Measurements from ENCODE around the gene BLOC1S5. TPM values are rescaled to one million over a fixed set of nuclear protein-coding genes. Genes with fewer than 3 reads are reported as not detected.

BLOC1S5 gene
- polyA plus RNA-seq, 1 of the 3 experiments (the other 2 are of a cell fraction) = 4.4 TPM

DNA sequence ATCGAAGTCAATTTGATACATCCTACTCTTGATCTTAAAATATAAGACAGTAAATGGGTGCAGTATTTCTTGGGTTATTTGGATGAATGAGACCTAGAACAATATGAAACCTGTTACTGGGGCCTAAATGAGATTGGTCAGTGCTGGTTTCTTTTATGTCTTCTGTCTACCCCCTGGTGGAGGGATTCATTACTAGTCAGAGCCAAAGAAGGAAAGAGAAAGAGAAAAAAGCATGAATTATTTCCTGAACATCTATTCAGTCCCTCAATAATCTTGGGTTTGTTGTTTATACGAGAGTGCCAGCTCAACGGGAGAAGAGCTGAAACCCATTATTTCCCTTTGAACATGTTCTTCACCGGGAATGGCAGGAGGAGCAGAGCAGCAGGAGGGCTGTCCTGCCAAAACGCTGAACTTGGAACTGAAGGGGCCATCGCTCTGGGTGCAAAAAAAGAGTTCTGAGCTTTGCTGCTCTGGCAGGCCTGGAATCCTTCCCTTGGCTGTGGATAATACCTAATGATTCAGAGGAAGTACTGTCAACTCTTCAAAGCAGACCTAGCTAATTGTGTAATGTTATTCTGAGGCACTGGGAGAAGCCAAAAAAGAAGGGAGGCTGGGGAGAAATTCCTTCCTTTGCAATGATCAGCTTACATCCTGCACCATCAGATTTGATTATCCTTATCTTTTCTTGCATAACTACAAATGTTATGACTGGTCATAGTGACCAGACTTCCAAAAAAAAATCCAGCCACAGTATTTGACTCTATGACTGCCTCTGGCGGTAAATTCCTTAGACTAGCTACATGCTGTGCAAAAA lies 72.0 kb downstream of the BLOC1S5 start:
- peak overlapping the region; percentile 34; the same call in 1 of the 2 replicates for H3K9ac ChIP-seq
- H3K27ac ChIP-seq (ENCODE audit: low read depth in 2 of 2, low read length in 1 of 2) = peak overlapping the region; percentile 34 to 72; a peak in 3 of 4 replicates
- no peak for TF ChIP-seq MEF2A (IDR thresholded peaks at IDR 0.05; ENCODE audit: borderline replicate concordance, low read depth)
- TF ChIP-seq CHD2 (IDR thresholded peaks at IDR 0.05; ENCODE audit: low read length, partially characterized antibody) = no peak
- TF ChIP-seq GATA2 (CRISPR knock-in tag; IDR thresholded peaks at IDR 0.05) = no peak
- no peak for TF ChIP-seq YY1 (IDR thresholded peaks at IDR 0.05; ENCODE audit: low read depth)
- peak; percentile 67; the same call in 1 of the 2 replicates for TF ChIP-seq NFIC (IDR thresholded peaks at IDR 0.05; ENCODE audit: borderline replicate concordance)
- TF ChIP-seq, protein P1, sequence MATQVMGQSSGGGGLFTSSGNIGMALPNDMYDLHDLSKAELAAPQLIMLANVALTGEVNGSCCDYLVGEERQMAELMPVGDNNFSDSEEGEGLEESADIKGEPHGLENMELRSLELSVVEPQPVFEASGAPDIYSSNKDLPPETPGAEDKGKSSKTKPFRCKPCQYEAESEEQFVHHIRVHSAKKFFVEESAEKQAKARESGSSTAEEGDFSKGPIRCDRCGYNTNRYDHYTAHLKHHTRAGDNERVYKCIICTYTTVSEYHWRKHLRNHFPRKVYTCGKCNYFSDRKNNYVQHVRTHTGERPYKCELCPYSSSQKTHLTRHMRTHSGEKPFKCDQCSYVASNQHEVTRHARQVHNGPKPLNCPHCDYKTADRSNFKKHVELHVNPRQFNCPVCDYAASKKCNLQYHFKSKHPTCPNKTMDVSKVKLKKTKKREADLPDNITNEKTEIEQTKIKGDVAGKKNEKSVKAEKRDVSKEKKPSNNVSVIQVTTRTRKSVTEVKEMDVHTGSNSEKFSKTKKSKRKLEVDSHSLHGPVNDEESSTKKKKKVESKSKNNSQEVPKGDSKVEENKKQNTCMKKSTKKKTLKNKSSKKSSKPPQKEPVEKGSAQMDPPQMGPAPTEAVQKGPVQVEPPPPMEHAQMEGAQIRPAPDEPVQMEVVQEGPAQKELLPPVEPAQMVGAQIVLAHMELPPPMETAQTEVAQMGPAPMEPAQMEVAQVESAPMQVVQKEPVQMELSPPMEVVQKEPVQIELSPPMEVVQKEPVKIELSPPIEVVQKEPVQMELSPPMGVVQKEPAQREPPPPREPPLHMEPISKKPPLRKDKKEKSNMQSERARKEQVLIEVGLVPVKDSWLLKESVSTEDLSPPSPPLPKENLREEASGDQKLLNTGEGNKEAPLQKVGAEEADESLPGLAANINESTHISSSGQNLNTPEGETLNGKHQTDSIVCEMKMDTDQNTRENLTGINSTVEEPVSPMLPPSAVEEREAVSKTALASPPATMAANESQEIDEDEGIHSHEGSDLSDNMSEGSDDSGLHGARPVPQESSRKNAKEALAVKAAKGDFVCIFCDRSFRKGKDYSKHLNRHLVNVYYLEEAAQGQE (IDR thresholded peaks at IDR 0.05; ENCODE audit: low read depth, low read length) = no peak
- TF ChIP-seq RFX5 (IDR thresholded peaks at IDR 0.05; ENCODE audit: low read length) = no peak
- no peak for TF ChIP-seq POLR2AphosphoS5 (IDR thresholded peaks at IDR 0.05; ENCODE audit: low read depth, low read length)
- no peak for TF ChIP-seq MXI1 (IDR thresholded peaks at IDR 0.05; ENCODE audit: low read depth, low read length)
- no peak for TF ChIP-seq USF1 (IDR thresholded peaks at IDR 0.05; ENCODE audit: borderline replicate concordance, low read depth)
- TF ChIP-seq GABPA (IDR thresholded peaks at IDR 0.05; ENCODE audit: low read depth) = no peak
- no peak for TF ChIP-seq FOXM1 (IDR thresholded peaks at IDR 0.05; ENCODE audit: low read depth)
- peak; percentile 56 for TF ChIP-seq JUND (IDR thresholded peaks at IDR 0.05)
- TF ChIP-seq EZH2phosphoT487 (IDR thresholded peaks at IDR 0.05; ENCODE audit: borderline replicate concordance, low read depth) = no peak
- TF ChIP-seq TEAD4 (IDR thresholded peaks at IDR 0.05; ENCODE audit: borderline replicate concordance, insufficient read depth) = no peak
- no peak for TF ChIP-seq IRF3 (IDR thresholded peaks at IDR 0.05; ENCODE audit: low read depth, low read length)
- no peak for TF ChIP-seq RXRA (IDR thresholded peaks at IDR 0.05; ENCODE audit: borderline replicate concordance, low read depth)
- peak; percentile 12 to 57; a peak in 1 of 4 replicates for TF ChIP-seq EP300 (IDR thresholded peaks at IDR 0.05; ENCODE audit: borderline replicate concordance in 1 of 2, low read depth in 1 of 2, low read length in 1 of 2)
- no peak for TF ChIP-seq RCOR1 (IDR thresholded peaks at IDR 0.05; ENCODE audit: low read length)
- TF ChIP-seq NRF1 (IDR thresholded peaks at IDR 0.05; ENCODE audit: low read depth, low read length) = no peak
- no peak for TF ChIP-seq ELF1 (IDR thresholded peaks at IDR 0.05)
- no peak for TF ChIP-seq USF2 (IDR thresholded peaks at IDR 0.05; ENCODE audit: borderline replicate concordance, low read depth, low read length)
- TF ChIP-seq TAF1 (IDR thresholded peaks at IDR 0.05; ENCODE audit: borderline replicate concordance, low read depth, low read length) = no peak
- TF ChIP-seq, protein P2, sequence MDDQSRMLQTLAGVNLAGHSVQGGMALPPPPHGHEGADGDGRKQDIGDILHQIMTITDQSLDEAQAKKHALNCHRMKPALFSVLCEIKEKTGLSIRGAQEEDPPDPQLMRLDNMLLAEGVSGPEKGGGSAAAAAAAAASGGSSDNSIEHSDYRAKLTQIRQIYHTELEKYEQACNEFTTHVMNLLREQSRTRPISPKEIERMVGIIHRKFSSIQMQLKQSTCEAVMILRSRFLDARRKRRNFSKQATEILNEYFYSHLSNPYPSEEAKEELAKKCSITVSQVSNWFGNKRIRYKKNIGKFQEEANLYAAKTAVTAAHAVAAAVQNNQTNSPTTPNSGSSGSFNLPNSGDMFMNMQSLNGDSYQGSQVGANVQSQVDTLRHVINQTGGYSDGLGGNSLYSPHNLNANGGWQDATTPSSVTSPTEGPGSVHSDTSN (IDR thresholded peaks at IDR 0.05) = peak; percentile 76; the same call in 1 of the 2 replicates
- TF ChIP-seq TCF12 (IDR thresholded peaks at IDR 0.05) = peak; percentile 63
- no peak for TF ChIP-seq FOXJ3 (CRISPR knock-in tag; IDR thresholded peaks at IDR 0.05)

More for the DNA sequence above, 72.0 kb downstream of the BLOC1S5 start:
- 17% methylated on average over 7 of the region's 7 CpGs for WGBS (ENCODE audit: low lambda C conversion rate)
- no peaks in the 10 kb centered on the region for H3K27me3 ChIP-seq (ENCODE audit: insufficient read depth)
- ChIA-PET CTCF (interaction anchor here (0.9 to 2.6 kb wide), 6 partner anchors 9 to 271 kb away, joined by 3 to 9 read pairs (median 5); no protein-coding TSS in a partner anchor), POLR2A (no interaction called here)
- no peaks in the 10 kb centered on the region for H3K9me2 ChIP-seq
- H3K9me3 ChIP-seq = no peaks in the 10 kb centered on the region; the same call in 1 of the 2 replicates
- peak; percentile 53 for DNase-seq
- peaks cover 19% of the 10 kb centered on the region for H3F3A ChIP-seq (replicated peaks; ENCODE audit: insufficient read depth)
- peak overlapping the region; percentile 78 for H3K4me2 ChIP-seq
- H3K4me1 ChIP-seq (ENCODE audit: control insufficient read depth in 1 of 2, insufficient read depth in 2 of 2, low read depth in 1 of 2, low read length in 1 of 2) = peaks cover 6 to 10% of the 10 kb centered on the region in 2 experiments; a peak in 2 of 4 replicates
- H3K36me3 ChIP-seq (replicated peaks in 1 of 2; ENCODE audit: control insufficient read depth in 1 of 2, insufficient read depth in 2 of 2, low read length in 1 of 2) = no peaks in the 10 kb centered on the region
- H4K20me1 ChIP-seq (ENCODE audit: insufficient read depth) = no peaks in the 10 kb centered on the region
- peak overlapping the region; percentile 67 for H2AFZ ChIP-seq (ENCODE audit: low read depth)
- H3K4me3 ChIP-seq (ENCODE audit: low read depth in 2 of 2, low read length in 1 of 2) = peak overlapping the region in 1 of 2 experiments; percentile 45; a peak in 2 of 4 replicates
- H3K79me2 ChIP-seq (ENCODE audit: insufficient read depth) = no peaks in the 10 kb centered on the region

Measured in SK-N-SH (cell line).